Stimulated activated naive CD8-positive, alpha-beta T cell treated with anti-CD3 and anti-CD28 coated beads, Interleukin-15, Interleukin-2, amounts not matched to agents 100 U/mL and 50 U/mL, for 24 hours (primary cell): Measurements from ENCODE around the gene ZBTB7B.
"Not testable (repeated sequence)": the region's sequence is repeated elsewhere in the genome, so short reads cannot be mapped to it uniquely, and the experiment has no call there.

Experiments
- ATAC-seq: fragments of 150-1000 bp; cut with Tn5 transposase; one replicate; pipeline ENCODE4 v1.10.0; 2021
- DNase-seq: peaks from one replicate; pipeline ENCODE4 v3.0.0; 2021

ZBTB7B gene

GRCh38 chr1:154969246-154969645, 33.4 kb upstream of the ZBTB7B start:
- DNase-seq (no peak), ATAC-seq (no peak)

- ATAC-seq (no peak), DNase-seq (no peak)
Observed at GRCh38 chr1:154969860-154970452, 32.6 kb upstream of the ZBTB7B start.

- ATAC-seq, result no peak
- peak; percentile 57 for DNase-seq
Observed at GRCh38 chr1:154970631-154971340, 31.8 kb upstream of the ZBTB7B start, which contains the start of gene SHC1. Gene SHC1, minus strand, starts transcription at chr1:154970747. Its CDS starts 221 bp downstream, at chr1:154970526.

- DNase-seq, result no peak
- ATAC-seq, result no peak
Observed at GRCh38 chr1:154971341-154971998, 31.1 kb upstream of the ZBTB7B start.

- DNase-seq (no peak), ATAC-seq (no peak)
Observed at GRCh38 chr1:154972213-154972516, 30.4 kb upstream of the ZBTB7B start.

- ATAC-seq (no peak), DNase-seq (no peak)
Observed at GRCh38 chr1:154972517-154973343, 29.9 kb upstream of the ZBTB7B start.

- ATAC-seq, result peak; percentile 25
- peak; percentile 96 for DNase-seq
Observed at GRCh38 chr1:154973344-154974101, 29.1 kb upstream of the ZBTB7B start.

GRCh38 chr1:154974102-154974807, 28.3 kb upstream of the ZBTB7B start, which contains the start of gene CKS1B:
Gene CKS1B, plus strand, starts transcription at chr1:154974681. Its CDS starts 65 bp downstream, at chr1:154974746.
- DNase-seq (peak; percentile 92), ATAC-seq (peak; percentile 86)

GRCh38 chr1:154974808-154975408, 27.7 kb upstream of the ZBTB7B start:
- DNase-seq (peak; percentile 95), ATAC-seq (peak; percentile 57)

GRCh38 chr1:154975409-154976059, 27.1 kb upstream of the ZBTB7B start:
- ATAC-seq, result peak; percentile 7
- DNase-seq, result peak; percentile 75

- not testable (repeated sequence) for DNase-seq, ATAC-seq
Observed at GRCh38 chr1:154977762-154978161, 24.8 kb upstream of the ZBTB7B start.

- DNase-seq, result no peak
Observed at GRCh38 chr1:154978360-154978759, 24.2 kb upstream of the ZBTB7B start.

GRCh38 chr1:154982341-154982740, 20.3 kb upstream of the ZBTB7B start:
- ATAC-seq (no peak), DNase-seq (no peak)

More at GRCh38 chr1:154978360-154978759, 24.2 kb upstream of the ZBTB7B start:
- no peak for ATAC-seq

GRCh38 chr1:154982897-154983648, 19.5 kb upstream of the ZBTB7B start, which contains the start of gene FLAD1:
Gene FLAD1, plus strand, starts transcription at chr1:154983344. Its CDS starts 351 bp downstream, at chr1:154983695.
- ATAC-seq (peak; percentile 100), DNase-seq (peak; percentile 97)

GRCh38 chr1:154983776-154984466, 18.7 kb upstream of the ZBTB7B start:
- ATAC-seq (no peak), DNase-seq (no peak)

GRCh38 chr1:154986736-154987135, 15.9 kb upstream of the ZBTB7B start:
- not testable (repeated sequence) for DNase-seq, ATAC-seq

GRCh38 chr1:154987326-154987725, 15.3 kb upstream of the ZBTB7B start:
- no peak for ATAC-seq
- DNase-seq, result no peak
